Right kidney (tissue), 1 donor: ENCODE results near the gene P2RX1.

Source experiments
- DNase-seq: peaks from one replicate; pipeline ENCODE4 v3.0.0-alpha.2; 2016

The P2RX1 gene

GRCh38 chr17:3905017-3905520, 11.2 kb downstream of the P2RX1 start:
- no peak for DNase-seq

- DNase-seq = no peak
Observed at GRCh38 chr17:3904501-3904900, 11.8 kb downstream of the P2RX1 start.

DNA sequence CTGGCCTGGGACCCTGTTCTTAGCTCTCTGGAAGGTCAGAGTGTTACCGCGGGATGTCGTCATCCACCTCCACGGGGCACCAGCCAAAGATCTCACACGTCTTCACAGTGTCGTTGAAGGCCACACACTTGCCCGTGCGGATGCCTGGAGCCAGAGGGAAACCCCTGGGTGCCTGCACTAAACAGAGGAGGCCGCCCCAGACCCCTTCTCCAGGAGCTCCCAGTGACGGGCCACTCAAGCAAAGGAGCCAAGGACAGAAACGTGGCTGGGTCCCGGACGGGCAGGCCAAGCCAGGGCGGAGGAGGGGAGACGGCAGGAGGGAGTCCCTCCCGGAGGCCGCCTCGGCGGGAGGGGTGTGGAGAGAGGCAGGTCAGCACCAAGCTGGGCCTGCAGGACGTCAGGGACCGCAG, 12.4 kb downstream of the P2RX1 start:
- no peak for DNase-seq

- no peak for DNase-seq
Observed at GRCh38 chr17:3903051-3903825, 13.0 kb downstream of the P2RX1 start.

- no peak for DNase-seq
Observed at GRCh38 chr17:3900646-3901045, 15.6 kb downstream of the P2RX1 start.

DNA sequence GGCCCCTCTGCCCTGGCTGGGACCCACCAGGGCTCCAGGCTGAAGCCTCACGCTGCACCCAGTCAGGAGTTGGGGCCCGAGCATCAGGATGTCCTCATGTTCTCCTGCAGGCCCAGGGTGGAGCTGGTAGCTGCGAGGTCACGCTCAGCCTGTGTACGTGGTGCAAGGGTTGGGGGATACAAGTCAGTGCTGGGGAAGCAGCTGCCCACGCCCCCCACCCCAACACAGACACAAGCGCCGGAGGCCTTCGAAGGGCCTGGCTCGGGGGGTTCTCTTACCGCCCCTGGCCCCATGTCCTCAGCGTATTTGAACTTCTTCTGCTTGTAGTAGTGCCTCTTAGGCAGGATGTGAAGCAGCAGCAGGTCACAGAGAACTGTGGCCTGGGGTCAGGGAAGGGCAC, 18.5 kb downstream of the P2RX1 start:
- DNase-seq = no peak

DNA sequence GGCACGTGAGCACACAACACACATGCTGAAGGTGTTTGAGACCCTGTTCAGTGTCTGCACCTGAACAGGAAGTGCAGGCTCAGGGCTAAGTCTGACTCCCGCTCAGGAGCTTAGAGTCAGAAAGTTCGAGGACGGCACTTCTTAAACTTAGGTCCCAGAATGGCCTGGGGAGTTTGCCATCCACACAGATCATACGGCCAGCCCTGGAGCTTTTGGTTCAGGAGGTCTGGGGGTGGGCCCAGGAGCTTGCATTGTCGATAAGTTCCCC, 19.4 kb downstream of the P2RX1 start:
- DNase-seq = no peak

GRCh38 chr17:3896108-3896967, 19.9 kb downstream of the P2RX1 start:
- DNase-seq = no peak

DNA sequence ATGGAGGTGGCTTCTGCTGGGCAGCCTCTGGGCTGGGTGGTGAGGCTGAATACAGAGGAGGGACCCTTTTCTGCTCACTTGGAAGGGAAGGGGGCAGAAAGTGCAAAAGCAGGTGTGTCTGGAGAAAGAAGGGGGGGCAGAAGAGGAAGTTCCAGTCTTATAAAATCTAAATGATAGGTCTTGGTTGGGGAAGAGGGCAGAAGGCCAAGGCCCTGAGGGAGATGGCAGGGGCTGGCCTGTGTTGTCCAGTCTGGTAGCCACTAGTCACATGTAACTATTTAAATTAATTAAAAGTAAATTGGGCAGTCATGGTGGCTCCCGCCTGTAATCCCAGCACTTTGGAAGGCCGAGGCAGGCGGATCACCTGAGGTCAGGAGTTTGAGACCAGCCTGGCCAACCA, 20.9 kb downstream of the P2RX1 start:
- no peak for DNase-seq

GRCh38 chr17:3894911-3895343, 21.3 kb downstream of the P2RX1 start:
- DNase-seq = no peak

DNA sequence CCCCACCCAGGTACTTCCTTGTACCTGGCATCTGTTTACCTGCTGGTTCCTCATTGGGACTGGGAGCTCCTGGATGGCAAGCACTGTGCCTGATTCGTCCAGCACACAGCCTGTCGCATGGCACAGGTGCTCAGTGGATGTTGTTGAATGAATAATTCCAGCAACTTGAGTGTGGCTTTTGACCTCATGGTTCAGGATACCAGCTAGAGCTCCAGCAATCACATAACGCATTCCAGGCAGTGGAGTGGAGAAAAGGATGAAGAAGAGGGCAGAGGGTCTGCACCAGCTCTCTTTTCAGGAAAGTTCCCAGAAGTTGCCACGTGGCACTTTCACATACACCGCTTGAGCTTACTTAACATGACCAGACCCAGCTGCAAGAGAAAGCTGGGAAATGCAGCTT, 22.1 kb downstream of the P2RX1 start:
- DNase-seq = no peak

DNA sequence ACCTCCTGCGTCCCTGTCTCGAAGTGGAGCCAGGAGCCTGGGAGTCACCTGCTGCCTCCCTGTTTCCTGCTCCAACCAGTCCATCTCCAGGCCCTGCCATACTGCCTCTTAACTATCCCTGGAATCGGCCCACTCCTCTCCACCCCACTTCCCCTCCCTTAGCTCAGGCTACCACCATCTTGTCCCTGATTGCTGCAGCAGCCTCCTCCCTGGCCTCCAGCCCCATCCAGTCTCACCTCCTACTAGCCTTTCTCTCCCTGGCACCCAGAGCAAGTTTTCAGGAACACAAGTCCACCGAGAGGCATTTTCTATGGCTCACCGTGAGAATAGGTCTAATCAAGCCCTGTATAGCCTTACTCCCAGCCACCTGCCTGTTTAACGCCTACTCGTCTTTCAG, 22.5 kb downstream of the P2RX1 start:
- no peak for DNase-seq

DNA sequence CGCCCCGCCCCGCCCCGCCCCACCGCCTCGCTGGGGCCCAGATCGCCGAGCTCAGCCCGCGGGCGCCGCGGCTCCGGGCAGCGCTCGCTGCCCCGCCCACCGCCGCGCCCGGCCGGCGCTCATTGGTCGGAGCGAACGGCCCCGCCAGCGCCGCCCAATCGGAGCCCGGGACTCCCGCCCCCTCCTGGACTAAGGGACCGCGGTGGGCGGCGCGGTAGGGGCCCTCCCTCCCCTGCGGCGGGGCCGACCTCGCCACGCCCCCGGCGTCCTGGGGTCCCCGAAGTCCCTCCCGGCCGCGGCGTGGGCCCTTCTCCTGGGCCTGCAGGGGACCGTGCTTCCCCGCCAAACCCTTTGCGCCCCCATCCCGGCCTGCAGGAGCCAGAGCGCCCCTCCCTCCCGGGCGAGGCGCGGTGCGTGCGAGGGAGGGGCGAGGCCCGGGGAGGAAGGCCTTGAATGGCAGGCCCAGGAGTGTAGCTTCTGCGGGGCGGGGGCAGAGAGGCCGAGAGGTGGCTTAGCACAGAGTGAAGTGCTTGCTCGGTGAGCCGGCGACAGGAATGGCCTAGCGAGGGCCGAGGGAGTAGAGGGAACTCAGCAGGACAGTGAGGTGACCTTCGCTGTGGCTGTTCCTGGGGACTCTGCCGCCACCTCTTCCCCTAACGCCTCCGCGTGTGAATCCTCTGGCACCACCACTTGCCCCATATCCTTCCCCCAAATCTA, 23.1 kb downstream of the P2RX1 start, which contains the start of gene CAMKK1:
TSS of gene CAMKK1 (minus strand) at position 51 of the 717 bp plus-strand sequence. CDS start 7,366 bp downstream, outside the sequence.
- DNase-seq = peak; percentile 96

- DNase-seq = peak; percentile 78
Observed at GRCh38 chr17:3892095-3892998, 23.9 kb downstream of the P2RX1 start.

DNA sequence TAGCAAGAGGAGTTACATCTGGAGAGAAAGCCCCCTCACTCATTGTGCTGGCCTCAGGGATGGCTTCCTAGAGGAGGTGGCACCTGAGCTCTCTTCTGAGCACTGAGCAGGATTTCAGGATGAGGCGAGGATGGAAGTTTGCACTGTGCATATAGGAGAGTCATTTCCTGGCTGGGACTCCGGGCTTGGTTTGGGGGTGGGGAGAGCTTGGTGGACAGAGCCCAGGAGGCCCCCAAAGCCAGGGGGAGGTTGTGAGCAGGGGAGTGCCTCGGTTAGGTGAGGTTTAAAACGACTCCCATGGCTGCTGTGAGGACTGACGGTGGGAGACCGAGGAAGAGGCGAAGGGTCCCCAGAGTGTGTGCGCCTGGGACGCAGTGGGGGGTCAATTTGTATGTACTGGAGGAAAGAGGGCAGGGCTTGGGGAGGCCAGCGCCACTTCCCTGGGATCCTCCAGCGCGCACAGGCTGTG, 24.6 kb downstream of the P2RX1 start:
- no peak for DNase-seq

- DNase-seq = no peak
Observed at GRCh38 chr17:3890878-3891219, 25.4 kb downstream of the P2RX1 start.

GRCh38 chr17:3890082-3890877, 26.0 kb downstream of the P2RX1 start:
- no peak for DNase-seq

DNA sequence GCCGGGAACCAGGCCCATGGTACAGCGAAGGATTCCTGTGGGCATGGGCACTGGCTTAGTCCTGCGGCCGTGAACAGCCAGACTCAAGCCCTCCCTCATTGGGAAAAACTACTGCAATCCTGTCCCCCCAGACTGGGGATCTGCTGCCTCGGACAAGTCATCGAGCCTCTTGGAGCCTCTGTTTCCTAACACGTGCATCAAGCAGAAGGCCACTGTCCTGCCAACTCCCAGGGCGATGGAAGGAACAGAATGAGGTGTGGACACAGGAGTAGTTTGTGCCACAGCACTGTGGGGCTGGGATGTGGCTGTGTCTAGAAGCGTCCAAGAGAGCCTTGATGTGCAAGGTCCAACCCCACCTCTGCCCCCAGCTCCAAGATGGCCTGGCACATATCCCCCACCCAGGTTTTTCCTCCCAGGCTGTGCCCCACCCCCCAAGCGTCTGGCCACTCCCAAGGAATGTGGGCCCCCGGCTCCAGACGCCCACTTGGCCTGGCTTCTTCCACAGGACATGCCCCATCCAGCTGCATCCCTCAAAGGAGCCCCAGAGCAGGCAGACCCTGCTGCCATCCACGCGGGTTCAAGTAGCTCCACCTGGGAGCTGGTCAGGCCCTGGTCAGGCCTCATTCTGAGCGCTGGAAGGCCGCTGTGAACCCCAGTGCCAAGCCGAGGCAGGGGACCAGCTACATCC, 26.8 kb downstream of the P2RX1 start:
- DNase-seq = no peak

DNA sequence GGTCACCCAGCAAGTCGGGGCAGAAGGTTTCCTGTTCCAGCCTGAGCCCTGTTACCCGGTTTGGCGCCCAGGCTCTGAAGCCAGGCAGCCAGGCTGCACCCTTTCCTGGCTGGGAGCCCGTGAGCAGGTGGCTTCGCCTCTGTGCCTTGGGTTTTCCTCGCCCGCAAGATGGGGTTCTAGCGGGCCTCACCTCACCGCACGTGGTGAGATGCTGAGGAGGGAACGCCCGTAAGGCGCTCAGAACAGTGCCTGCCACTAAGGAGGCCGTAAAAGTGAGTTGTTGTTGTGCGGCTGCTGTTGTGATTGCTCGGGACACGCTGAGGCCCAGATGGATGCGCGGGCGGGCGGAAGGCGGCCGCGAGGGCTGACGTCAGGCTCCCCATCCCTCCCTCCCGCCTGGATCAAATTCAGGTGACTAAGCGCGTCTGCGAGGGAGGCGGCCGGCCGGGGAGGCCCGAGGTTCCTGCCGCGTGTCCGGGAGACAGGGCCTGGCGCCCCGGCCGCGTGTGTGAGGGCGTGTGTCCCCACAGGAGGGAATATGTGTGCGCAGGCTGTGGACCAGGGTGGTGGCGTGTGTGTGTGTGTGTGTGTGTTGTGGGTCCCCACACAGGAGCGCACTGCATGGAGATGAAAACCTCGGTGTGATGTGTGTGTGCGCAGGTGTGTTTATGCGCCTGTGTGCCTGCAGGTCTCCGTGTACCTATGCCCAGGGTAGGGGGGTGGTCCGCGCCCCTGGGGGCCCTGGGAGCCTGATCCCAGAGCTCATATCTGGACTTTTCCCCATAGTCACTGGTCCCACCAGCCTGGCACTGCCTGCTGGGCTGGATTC, 27.7 kb downstream of the P2RX1 start:
- DNase-seq = peak; percentile 76
